ENCODE measurements around the gene TSPAN18.

DNA sequence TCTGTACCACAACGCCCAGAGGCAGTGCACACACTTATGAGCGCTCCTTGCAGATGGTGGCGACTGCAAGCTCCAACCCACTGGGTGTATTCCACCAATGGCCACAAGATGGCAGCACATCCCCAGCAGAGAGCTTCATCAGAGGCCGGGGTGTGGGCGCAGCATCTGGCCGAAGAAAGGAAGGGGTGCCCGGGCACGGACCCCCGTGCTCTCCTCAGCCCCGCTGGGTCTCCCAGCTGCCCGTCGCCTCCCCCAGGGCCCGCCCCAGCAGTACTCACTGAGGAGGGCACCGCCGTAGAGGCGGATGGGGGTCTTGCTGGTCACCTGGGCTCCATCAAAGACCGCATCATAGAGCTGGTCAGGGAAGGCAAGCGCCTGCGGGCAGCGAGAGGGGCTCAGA lies 209.8 kb downstream of the TSPAN18 start:
- TF ChIP-seq CTCF (IDR thresholded peaks at IDR 0.05; ENCODE audit: low read length) (peak; percentile 85), EZH2 (IDR thresholded peaks at IDR 0.05; ENCODE audit: borderline replicate concordance, low read length) (no peak)

Data from OCI-LY1 (cell line).